Measurements from ENCODE around the gene SLC4A1AP.

DNA sequence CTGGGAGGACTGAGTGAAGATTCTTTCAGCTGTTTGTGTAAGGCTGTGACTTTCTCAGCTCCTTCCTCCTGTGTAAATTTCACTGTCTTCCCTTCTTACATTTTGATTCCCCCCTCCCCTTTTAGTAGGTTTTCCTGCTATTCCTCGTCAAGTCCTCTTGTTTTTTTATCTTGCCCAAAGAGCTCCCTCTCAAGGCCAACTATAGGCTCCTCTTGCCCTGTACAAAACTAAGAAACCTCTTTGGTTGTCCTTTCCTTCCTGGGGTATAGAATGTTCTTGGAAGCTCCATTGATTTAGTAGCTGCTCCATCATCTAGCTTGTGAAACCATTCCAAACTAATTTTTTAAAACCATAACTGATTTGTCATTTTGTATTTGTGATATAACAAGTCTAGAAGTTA is 42.2 kb upstream of the SLC4A1AP start:
- TF ChIP-seq, protein P1, sequence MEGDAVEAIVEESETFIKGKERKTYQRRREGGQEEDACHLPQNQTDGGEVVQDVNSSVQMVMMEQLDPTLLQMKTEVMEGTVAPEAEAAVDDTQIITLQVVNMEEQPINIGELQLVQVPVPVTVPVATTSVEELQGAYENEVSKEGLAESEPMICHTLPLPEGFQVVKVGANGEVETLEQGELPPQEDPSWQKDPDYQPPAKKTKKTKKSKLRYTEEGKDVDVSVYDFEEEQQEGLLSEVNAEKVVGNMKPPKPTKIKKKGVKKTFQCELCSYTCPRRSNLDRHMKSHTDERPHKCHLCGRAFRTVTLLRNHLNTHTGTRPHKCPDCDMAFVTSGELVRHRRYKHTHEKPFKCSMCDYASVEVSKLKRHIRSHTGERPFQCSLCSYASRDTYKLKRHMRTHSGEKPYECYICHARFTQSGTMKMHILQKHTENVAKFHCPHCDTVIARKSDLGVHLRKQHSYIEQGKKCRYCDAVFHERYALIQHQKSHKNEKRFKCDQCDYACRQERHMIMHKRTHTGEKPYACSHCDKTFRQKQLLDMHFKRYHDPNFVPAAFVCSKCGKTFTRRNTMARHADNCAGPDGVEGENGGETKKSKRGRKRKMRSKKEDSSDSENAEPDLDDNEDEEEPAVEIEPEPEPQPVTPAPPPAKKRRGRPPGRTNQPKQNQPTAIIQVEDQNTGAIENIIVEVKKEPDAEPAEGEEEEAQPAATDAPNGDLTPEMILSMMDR (IDR thresholded peaks at IDR 0.05; ENCODE audit: low read depth, low read length, missing input control), result no peak
- TF ChIP-seq RAD21 (IDR thresholded peaks at IDR 0.05) (no peak), GABPA (IDR thresholded peaks at IDR 0.05 in 1 of 2, conservative IDR thresholded peaks at IDR 0.05 in 1 of 2) (no peak), JUND (IDR thresholded peaks at IDR 0.05) (no peak), FOXA2 (IDR thresholded peaks at IDR 0.05) (no peak)
- TF ChIP-seq, protein P2, sequence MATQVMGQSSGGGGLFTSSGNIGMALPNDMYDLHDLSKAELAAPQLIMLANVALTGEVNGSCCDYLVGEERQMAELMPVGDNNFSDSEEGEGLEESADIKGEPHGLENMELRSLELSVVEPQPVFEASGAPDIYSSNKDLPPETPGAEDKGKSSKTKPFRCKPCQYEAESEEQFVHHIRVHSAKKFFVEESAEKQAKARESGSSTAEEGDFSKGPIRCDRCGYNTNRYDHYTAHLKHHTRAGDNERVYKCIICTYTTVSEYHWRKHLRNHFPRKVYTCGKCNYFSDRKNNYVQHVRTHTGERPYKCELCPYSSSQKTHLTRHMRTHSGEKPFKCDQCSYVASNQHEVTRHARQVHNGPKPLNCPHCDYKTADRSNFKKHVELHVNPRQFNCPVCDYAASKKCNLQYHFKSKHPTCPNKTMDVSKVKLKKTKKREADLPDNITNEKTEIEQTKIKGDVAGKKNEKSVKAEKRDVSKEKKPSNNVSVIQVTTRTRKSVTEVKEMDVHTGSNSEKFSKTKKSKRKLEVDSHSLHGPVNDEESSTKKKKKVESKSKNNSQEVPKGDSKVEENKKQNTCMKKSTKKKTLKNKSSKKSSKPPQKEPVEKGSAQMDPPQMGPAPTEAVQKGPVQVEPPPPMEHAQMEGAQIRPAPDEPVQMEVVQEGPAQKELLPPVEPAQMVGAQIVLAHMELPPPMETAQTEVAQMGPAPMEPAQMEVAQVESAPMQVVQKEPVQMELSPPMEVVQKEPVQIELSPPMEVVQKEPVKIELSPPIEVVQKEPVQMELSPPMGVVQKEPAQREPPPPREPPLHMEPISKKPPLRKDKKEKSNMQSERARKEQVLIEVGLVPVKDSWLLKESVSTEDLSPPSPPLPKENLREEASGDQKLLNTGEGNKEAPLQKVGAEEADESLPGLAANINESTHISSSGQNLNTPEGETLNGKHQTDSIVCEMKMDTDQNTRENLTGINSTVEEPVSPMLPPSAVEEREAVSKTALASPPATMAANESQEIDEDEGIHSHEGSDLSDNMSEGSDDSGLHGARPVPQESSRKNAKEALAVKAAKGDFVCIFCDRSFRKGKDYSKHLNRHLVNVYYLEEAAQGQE (IDR thresholded peaks at IDR 0.05), result no peak
